Measurements from ENCODE around the gene OTOG.

The OTOG gene

GRCh38 chr11:17633279-17633986 is 86.4 kb downstream of the OTOG start:
- TF ChIP-seq, protein P1, sequence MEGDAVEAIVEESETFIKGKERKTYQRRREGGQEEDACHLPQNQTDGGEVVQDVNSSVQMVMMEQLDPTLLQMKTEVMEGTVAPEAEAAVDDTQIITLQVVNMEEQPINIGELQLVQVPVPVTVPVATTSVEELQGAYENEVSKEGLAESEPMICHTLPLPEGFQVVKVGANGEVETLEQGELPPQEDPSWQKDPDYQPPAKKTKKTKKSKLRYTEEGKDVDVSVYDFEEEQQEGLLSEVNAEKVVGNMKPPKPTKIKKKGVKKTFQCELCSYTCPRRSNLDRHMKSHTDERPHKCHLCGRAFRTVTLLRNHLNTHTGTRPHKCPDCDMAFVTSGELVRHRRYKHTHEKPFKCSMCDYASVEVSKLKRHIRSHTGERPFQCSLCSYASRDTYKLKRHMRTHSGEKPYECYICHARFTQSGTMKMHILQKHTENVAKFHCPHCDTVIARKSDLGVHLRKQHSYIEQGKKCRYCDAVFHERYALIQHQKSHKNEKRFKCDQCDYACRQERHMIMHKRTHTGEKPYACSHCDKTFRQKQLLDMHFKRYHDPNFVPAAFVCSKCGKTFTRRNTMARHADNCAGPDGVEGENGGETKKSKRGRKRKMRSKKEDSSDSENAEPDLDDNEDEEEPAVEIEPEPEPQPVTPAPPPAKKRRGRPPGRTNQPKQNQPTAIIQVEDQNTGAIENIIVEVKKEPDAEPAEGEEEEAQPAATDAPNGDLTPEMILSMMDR (IDR thresholded peaks at IDR 0.05; ENCODE audit: insufficient read depth, missing control alignments), result no peak
- FAIRE-seq, result no peak
- no peak for DNase-seq (ENCODE audit: insufficient read length, low spot score)

GRCh38 chr11:17633987-17634775 is 87.1 kb downstream of the OTOG start:
- DNase-seq (ENCODE audit: insufficient read length, low spot score) (no peak), FAIRE-seq (no peak)
- TF ChIP-seq, protein P1 (IDR thresholded peaks at IDR 0.05; ENCODE audit: insufficient read depth, missing control alignments), result no peak

- FAIRE-seq, result no peak
- no peak for DNase-seq (ENCODE audit: insufficient read length, low spot score)
- TF ChIP-seq, protein P1 (IDR thresholded peaks at IDR 0.05; ENCODE audit: insufficient read depth, missing control alignments), result no peak
Observed at GRCh38 chr11:17634776-17635550, 87.9 kb downstream of the OTOG start.

- DNase-seq (ENCODE audit: insufficient read length, low spot score), result no peak
- no peak for FAIRE-seq
- TF ChIP-seq, protein P1 (IDR thresholded peaks at IDR 0.05; ENCODE audit: insufficient read depth, missing control alignments), result no peak
Observed at GRCh38 chr11:17635551-17635938, 88.5 kb downstream of the OTOG start.

DNA sequence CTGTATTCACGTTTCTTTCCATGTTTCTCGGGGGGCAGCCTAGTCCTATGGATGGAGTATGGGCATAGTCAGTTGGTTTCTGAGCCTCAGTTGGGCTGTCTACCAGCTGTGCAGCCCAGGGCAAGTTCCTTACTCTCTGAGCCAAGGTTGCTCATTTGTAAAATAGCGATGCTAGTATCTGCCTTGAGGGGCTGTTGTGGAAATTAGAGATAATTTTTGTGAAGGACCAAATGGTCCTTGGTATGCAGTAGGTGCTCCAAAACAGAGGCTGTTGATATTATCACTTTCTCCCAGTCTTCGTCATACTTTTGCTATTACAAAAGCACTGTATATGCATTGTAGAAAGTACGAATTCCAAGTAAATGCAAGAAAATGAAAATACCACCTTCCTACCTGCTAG is 89.7 kb downstream of the OTOG start:
- FAIRE-seq, result no peak
- no peak for DNase-seq (ENCODE audit: insufficient read length, low spot score)
- TF ChIP-seq, protein P1 (IDR thresholded peaks at IDR 0.05; ENCODE audit: insufficient read depth, missing control alignments), result no peak

DNA sequence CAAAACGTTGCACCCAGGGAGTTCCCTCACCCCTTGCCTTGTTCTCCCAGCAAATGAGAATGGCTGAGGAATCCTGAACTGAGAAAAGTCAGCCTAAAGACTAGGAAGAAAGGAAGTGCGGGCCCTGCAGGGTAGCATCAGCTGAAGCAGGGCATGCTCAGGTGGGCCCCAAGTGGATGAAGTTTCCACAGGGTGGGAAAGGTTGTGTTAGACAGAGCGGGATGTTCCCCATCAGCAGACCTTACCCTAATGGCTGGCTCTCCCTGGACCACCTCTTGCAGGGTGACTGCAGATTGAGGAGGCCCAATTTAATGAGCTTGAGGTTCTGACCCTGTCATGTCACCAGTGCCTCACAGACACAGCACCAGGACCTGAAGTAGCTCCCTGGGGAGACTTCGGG is 90.8 kb downstream of the OTOG start:
- FAIRE-seq (no peak), DNase-seq (ENCODE audit: insufficient read length, low spot score) (no peak)
- TF ChIP-seq, protein P1 (IDR thresholded peaks at IDR 0.05; ENCODE audit: insufficient read depth, missing control alignments), result no peak

Data from D721Med (cell line).